CD4-positive, CD25-positive, alpha-beta regulatory T cell (primary cell): Measurements from ENCODE around the gene SLIT2. TPM values are rescaled to one million over a fixed set of nuclear protein-coding genes. Genes with fewer than 3 reads are reported as not detected.

Experiments
- ATAC-seq, 2 donors: fragments of 150-1000 bp; cut with Tn5 transposase; one replicate each; pipeline ENCODE4 v1.10.0; 2021; ENCODE audit warnings: low read depth in 2 of 2, moderate number of reproducible peaks in 2 of 2, moderate library complexity in 1 of 2
- DNase-seq, 3 donors: peaks; one replicate each; pipeline versions ENCODE4 v3.0.0 to v3.0.0-alpha.2; 2012 to 2022; ENCODE audit warnings: mixed read lengths in 1 of 3
- H3K27ac ChIP-seq: one replicate; pipeline ENCODE4 v1.7.0; 2013; ENCODE audit warnings: mild to moderate bottlenecking, low read length; ENCODE audit not compliant: insufficient read depth, poor library complexity, severe bottlenecking
- H3K27me3 ChIP-seq: one replicate; pipeline ENCODE4 v1.7.0; 2013; ENCODE audit warnings: low read length; ENCODE audit not compliant: control insufficient read depth, insufficient read depth
- H3K36me3 ChIP-seq: one replicate; pipeline ENCODE4 v1.7.0; 2013; ENCODE audit warnings: mild to moderate bottlenecking, low read length, moderate library complexity; ENCODE audit not compliant: control insufficient read depth, insufficient read depth
- H3K4me1 ChIP-seq: 2 replicates; pipeline ENCODE4 v1.7.0; 2013; ENCODE audit warnings: mild to moderate bottlenecking, low read length; ENCODE audit not compliant: insufficient read depth, control insufficient read depth, poor library complexity, severe bottlenecking
- H3K4me3 ChIP-seq: one replicate; pipeline ENCODE4 v1.7.0; 2013; ENCODE audit warnings: low read depth, mild to moderate bottlenecking, low read length, moderate library complexity
- H3K9me3 ChIP-seq, 2 experiments: 1 replicate in 1 of 2; 2 replicates in 1 of 2; pipeline ENCODE4 v1.7.0; 2013; ENCODE audit warnings: low read length in 2 of 2, mild to moderate bottlenecking in 1 of 2, moderate library complexity in 1 of 2; ENCODE audit not compliant: control insufficient read depth in 2 of 2
- H3K27ac Mint-ChIP-seq, 3 donors: one replicate each; pipeline ENCODE4 v1.8.0; 2020 to 2022; ENCODE audit warnings: mild to moderate bottlenecking in 3 of 3, mixed read lengths in 3 of 3, moderate library complexity in 2 of 3
- H3K27me3 Mint-ChIP-seq: one replicate; pipeline ENCODE4 v1.8.0; 2022; ENCODE audit warnings: mild to moderate bottlenecking, mixed read lengths
- H3K36me3 Mint-ChIP-seq: one replicate; pipeline ENCODE4 v1.8.0; 2020; ENCODE audit warnings: mixed read lengths
- H3K4me1 Mint-ChIP-seq, 4 donors: one replicate each; pipeline ENCODE4 v1.8.0; 2020 to 2022; ENCODE audit warnings: mixed read lengths in 4 of 4, mild to moderate bottlenecking in 1 of 4
- H3K4me3 Mint-ChIP-seq, 4 donors: one replicate each; pipeline ENCODE4 v1.8.0; 2020 to 2022; ENCODE audit warnings: mild to moderate bottlenecking in 4 of 4, mixed read lengths in 4 of 4, moderate library complexity in 3 of 4
- H3K9me3 Mint-ChIP-seq, 7 donors: one replicate each; pipeline ENCODE4 v1.8.0; 2020 to 2022; ENCODE audit warnings: mixed read lengths in 7 of 7, mild to moderate bottlenecking in 3 of 7, moderate library complexity in 2 of 7
- polyA plus RNA-seq, 4 donors: library from polyadenylated mRNA; unstranded; fragments of 300-500 nt; fragmentation: Illumina TruSeq; gene quantifications; one replicate each; pipeline ENCODE4 v1.2.3, GENCODE V29; 2021
- total RNA-seq: library from RNA; stranded (reverse); gene quantifications from one replicate; pipeline ENCODE4 v1.2.3, GENCODE V29; 2022

Gene SLIT2
- total and polyA plus RNA-seq, 5 donors from 2014 or later: not detected

GRCh38 chr4:20255823-20256222 is 4.1 kb downstream of the SLIT2 start:
- H3K36me3 ChIP-seq: no peaks in the 10 kb centered on the region
- no peak for ATAC-seq
- H3K27me3 Mint-ChIP-seq: peaks cover 4% of the 10 kb centered on the region

GRCh38 chr4:20256381-20256881 is 4.7 kb downstream of the SLIT2 start:
- Mint-ChIP-seq H3K9me3 (peaks cover 0 to 4% (median 0%) of the 10 kb centered on the region in 7 donors), H3K4me1 (no peaks in the 10 kb centered on the region), H3K4me3 (no peak overlapping the region), H3K27me3 (no peaks in the 10 kb centered on the region), H3K27ac (no peak overlapping the region), H3K36me3 (no peaks in the 10 kb centered on the region)
- H3K9me3 ChIP-seq: peaks cover 0 to 5% of the 10 kb centered on the region in 2 experiments
- H3K36me3 ChIP-seq: no peaks in the 10 kb centered on the region
- no peak overlapping the region for H3K4me3 ChIP-seq
- DNase-seq (no peak), ATAC-seq (no peak)
- no peak overlapping the region for H3K27ac ChIP-seq
- no peaks in the 10 kb centered on the region for H3K4me1 ChIP-seq
- H3K27me3 ChIP-seq: no peaks in the 10 kb centered on the region

More at GRCh38 chr4:20255823-20256222, 4.1 kb downstream of the SLIT2 start:
- H3K27ac Mint-ChIP-seq: no peak overlapping the region
- Histone ChIP-seq H3K27ac (no peak overlapping the region), H3K4me1 (no peaks in the 10 kb centered on the region), H3K27me3 (no peaks in the 10 kb centered on the region), H3K4me3 (no peak overlapping the region), H3K9me3 (peaks cover 0 to 5% of the 10 kb centered on the region in 2 experiments)
- no peaks in the 10 kb centered on the region for H3K36me3 Mint-ChIP-seq
- no peak overlapping the region for H3K4me3 Mint-ChIP-seq
- H3K9me3 Mint-ChIP-seq: peaks cover 0 to 5% (median 0%) of the 10 kb centered on the region in 7 donors
- DNase-seq: no peak
- H3K4me1 Mint-ChIP-seq: peaks cover 0 to 3% (median 1%) of the 10 kb centered on the region in 4 donors

GRCh38 chr4:20259707-20260106 is 8.0 kb downstream of the SLIT2 start:
- H3K9me3 ChIP-seq: peaks cover 0 to 5% of the 10 kb centered on the region in 2 experiments
- no peak for DNase-seq
- H3K36me3 Mint-ChIP-seq: no peaks in the 10 kb centered on the region

GRCh38 chr4:20260821-20261220 is 9.1 kb downstream of the SLIT2 start:
- Mint-ChIP-seq H3K27ac (no peak overlapping the region), H3K36me3 (no peaks in the 10 kb centered on the region), H3K4me1 (no peaks in the 10 kb centered on the region), H3K4me3 (no peak overlapping the region), H3K9me3 (peaks cover 0 to 4% (median 0%) of the 10 kb centered on the region in 7 donors), H3K27me3 (no peaks in the 10 kb centered on the region)
- Histone ChIP-seq H3K4me1 (no peaks in the 10 kb centered on the region), H3K27me3 (no peaks in the 10 kb centered on the region), H3K4me3 (no peak overlapping the region), H3K9me3 (no peaks in the 10 kb centered on the region), H3K36me3 (no peaks in the 10 kb centered on the region), H3K27ac (no peak overlapping the region)
- DNase-seq (no peak), ATAC-seq (no peak)

More at GRCh38 chr4:20259707-20260106, 8.0 kb downstream of the SLIT2 start:
- ATAC-seq: no peak
- Histone ChIP-seq H3K4me1 (no peaks in the 10 kb centered on the region), H3K36me3 (no peaks in the 10 kb centered on the region), H3K27ac (no peak overlapping the region), H3K27me3 (no peaks in the 10 kb centered on the region), H3K4me3 (no peak overlapping the region)
- Mint-ChIP-seq H3K27me3 (no peaks in the 10 kb centered on the region), H3K4me3 (no peak overlapping the region), H3K9me3 (peaks cover 0 to 5% (median 0%) of the 10 kb centered on the region in 7 donors), H3K27ac (no peak overlapping the region), H3K4me1 (no peaks in the 10 kb centered on the region)

- H3K4me1 Mint-ChIP-seq: no peaks in the 10 kb centered on the region
- no peak overlapping the region for H3K4me3 Mint-ChIP-seq
- Histone ChIP-seq H3K9me3 (no peaks in the 10 kb centered on the region), H3K4me3 (no peak overlapping the region), H3K27ac (no peak overlapping the region), H3K4me1 (no peaks in the 10 kb centered on the region), H3K27me3 (no peaks in the 10 kb centered on the region), H3K36me3 (no peaks in the 10 kb centered on the region)
- ATAC-seq: no peak
- no peaks in the 10 kb centered on the region for H3K27me3 Mint-ChIP-seq
- peaks cover 0 to 6% (median 0%) of the 10 kb centered on the region in 7 donors for H3K9me3 Mint-ChIP-seq
- no peaks in the 10 kb centered on the region for H3K36me3 Mint-ChIP-seq
- no peak overlapping the region for H3K27ac Mint-ChIP-seq
- no peak for DNase-seq
Observed at GRCh38 chr4:20262221-20262620, 10.5 kb downstream of the SLIT2 start.

- peaks cover 0 to 4% (median 0%) of the 10 kb centered on the region in 7 donors for H3K9me3 Mint-ChIP-seq
- no peak overlapping the region for H3K27ac Mint-ChIP-seq
- Histone ChIP-seq H3K27ac (no peak overlapping the region), H3K9me3 (no peaks in the 10 kb centered on the region), H3K4me3 (no peak overlapping the region), H3K4me1 (no peaks in the 10 kb centered on the region), H3K36me3 (no peaks in the 10 kb centered on the region), H3K27me3 (no peaks in the 10 kb centered on the region)
- no peak for ATAC-seq
- H3K4me3 Mint-ChIP-seq: no peak overlapping the region
- no peaks in the 10 kb centered on the region for H3K36me3 Mint-ChIP-seq
- no peak for DNase-seq
- no peaks in the 10 kb centered on the region for H3K4me1 Mint-ChIP-seq
- H3K27me3 Mint-ChIP-seq: no peaks in the 10 kb centered on the region
Observed at GRCh38 chr4:20264688-20265087, 13.0 kb downstream of the SLIT2 start.

- Mint-ChIP-seq H3K4me3 (no peak overlapping the region), H3K36me3 (no peaks in the 10 kb centered on the region), H3K27ac (no peak overlapping the region), H3K27me3 (no peaks in the 10 kb centered on the region), H3K4me1 (no peaks in the 10 kb centered on the region), H3K9me3 (peaks cover 0 to 4% (median 1%) of the 10 kb centered on the region in 7 donors)
- no peaks in the 10 kb centered on the region for H3K27me3 ChIP-seq
- H3K9me3 ChIP-seq: no peaks in the 10 kb centered on the region
- H3K36me3 ChIP-seq: no peaks in the 10 kb centered on the region
- no peak overlapping the region for H3K27ac ChIP-seq
- ATAC-seq (no peak), DNase-seq (no peak)
- H3K4me1 ChIP-seq: no peaks in the 10 kb centered on the region
- H3K4me3 ChIP-seq: no peak overlapping the region
Observed at GRCh38 chr4:20265726-20266125, 14.0 kb downstream of the SLIT2 start.
